Renal cortex interstitium (tissue), 11 donors: ENCODE results near the gene A1BG. TPM values are rescaled to one million over a fixed set of nuclear protein-coding genes. Genes with fewer than 3 reads are reported as not detected.

ENCODE experiments used
- DNase-seq, 11 donors: peaks; one replicate each; pipeline ENCODE4 v3.0.0-alpha.2; 2013; ENCODE audit warnings: low read depth in 9 of 11, low spot score in 4 of 11; ENCODE audit errors: extremely low read depth in 1 of 11
- polyA plus RNA-seq, 3 donors: library from polyadenylated mRNA; unstranded; fragments of 120-200 nt; gene quantifications; one replicate each; pipeline ENCODE4 v1.2.1, GENCODE V29; 2013; ENCODE audit not compliant: insufficient read length in 3 of 3

The A1BG gene
- polyA plus RNA-seq, 3 donors: 0.45 to 2.0 (median 1.5) TPM

DNA sequence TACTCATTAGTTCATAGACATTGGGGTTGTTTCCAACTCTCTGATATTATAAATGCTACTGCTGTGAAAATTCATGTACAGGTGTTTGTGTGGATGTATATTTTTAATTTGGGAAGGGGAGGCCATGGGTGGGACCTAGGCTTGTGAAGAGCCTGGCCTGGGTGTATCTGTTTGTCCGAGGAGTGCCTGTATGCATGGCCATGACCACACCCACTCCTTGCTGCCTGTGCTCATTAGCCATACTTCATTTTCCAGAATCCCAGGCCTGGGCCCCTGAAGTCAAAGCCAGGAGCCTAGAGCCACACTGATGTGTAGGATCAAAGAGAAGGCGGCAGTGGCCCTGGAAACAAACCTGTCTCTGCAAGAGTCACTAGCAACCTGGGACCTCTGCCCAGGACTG, 37.7 kb downstream of the A1BG start:
- no peak for DNase-seq

- no peak for DNase-seq
Measured at GRCh38 chr19:58311345-58311865, 41.9 kb downstream of the A1BG start.

DNA sequence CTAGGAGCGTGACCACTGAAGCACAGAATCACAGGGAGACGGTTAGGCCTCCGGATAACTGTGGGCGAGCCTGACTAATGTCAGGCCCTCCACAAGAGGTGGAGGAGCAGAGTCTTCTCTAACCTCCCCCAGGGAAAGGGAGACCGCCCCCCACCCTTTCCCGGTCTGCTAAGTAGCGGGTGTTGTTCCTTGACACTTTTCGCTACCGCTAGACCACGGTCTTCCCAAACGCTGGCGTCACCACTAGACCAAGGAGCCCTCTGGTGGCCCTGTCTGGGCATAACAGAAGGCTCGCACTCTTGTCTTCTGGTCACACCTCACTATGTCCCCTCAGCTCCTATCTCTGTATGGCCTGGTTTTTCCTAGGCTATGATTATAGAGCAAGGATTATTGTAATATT, 42.6 kb downstream of the A1BG start:
- DNase-seq: peak in 2 of 11 donors; percentile 7 to 9

GRCh38 chr19:58307736-58308135, 45.6 kb downstream of the A1BG start:
- no peak for DNase-seq

- no peak for DNase-seq
Measured at GRCh38 chr19:58305932-58306323, 47.4 kb downstream of the A1BG start.

DNA sequence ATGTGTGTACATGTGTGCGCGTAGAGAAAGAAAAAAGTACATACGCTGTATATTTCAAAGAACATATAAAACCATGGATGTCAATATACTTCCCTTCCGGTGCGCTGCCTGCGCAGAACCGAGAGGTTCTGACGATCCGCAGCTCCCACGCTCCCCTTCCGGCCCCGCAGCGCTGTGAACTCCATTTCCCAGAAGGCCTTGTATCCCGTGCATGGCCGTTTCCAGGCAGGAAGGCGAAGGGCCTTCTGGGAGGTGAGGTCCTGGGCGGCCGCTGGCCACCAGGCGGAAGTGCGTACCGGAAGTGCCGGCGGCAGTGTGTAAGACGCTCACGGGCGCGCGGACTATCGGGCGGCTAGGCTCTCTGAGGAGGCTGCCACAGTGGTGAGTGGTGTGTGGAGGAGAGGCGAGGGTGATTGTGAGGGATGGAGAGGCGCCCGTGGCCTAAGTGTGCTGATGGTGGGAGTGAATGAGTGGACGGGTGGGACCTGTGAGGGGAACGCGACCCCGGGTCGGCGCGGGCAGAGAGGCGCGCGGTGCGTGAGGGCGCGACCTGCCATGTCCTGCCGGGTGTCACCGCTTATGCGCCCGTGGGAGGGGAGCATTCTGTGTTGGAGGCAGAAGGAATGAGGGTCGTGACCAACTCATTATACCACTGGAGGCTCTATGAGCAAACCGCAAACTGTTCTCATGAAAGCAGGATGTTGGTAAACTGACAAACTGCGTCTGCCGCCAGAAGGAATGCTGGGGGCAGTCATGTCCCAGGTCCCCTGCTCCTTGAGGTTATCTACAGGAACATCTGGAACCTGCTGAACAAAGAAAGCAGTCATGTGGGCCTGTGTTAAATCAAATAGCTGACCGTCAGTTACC, 48.0 kb downstream of the A1BG start, which contains the start of gene ERVK3-1:
Gene ERVK3-1, plus strand, starts transcription at position 313 of the 867 bp plus-strand sequence. CDS start 6,792 bp downstream, outside the sequence.
- peak; percentile 86 to 97 (median 92) for DNase-seq

DNA sequence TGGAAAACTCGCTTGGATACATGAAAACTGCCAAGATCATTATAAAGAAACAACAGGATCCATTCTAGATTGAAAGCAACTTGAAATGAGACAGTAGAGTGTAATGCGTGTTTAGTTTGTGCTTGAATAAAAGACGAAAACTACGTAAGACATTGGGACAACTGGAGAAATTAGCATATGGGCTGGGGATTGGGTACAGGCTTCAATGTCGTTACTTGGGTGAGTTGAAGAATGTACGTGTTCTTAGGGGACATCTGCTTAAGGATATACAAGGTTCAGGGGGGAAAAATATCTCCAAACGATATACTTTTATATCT, 48.6 kb downstream of the A1BG start:
- DNase-seq: no peak

DNA sequence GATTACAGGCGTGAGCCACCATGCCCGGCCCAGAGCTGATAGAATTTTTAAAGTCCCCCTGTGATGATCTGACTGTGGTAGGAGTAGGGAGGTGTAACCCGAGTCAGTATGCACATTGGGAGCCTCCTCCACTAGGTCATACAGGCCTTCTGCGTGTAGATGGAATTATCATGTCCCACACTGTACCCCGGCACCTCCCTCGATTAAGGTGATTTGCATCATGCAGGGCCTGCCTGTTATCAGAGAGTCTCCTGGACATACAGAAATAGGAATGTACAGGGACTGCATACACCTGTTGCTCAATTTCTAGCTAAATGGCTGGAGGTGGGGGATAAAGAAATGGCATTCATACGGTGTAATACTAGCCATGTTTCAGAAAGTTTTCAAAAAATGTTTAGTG, 49.0 kb downstream of the A1BG start:
- DNase-seq: no peak

DNA sequence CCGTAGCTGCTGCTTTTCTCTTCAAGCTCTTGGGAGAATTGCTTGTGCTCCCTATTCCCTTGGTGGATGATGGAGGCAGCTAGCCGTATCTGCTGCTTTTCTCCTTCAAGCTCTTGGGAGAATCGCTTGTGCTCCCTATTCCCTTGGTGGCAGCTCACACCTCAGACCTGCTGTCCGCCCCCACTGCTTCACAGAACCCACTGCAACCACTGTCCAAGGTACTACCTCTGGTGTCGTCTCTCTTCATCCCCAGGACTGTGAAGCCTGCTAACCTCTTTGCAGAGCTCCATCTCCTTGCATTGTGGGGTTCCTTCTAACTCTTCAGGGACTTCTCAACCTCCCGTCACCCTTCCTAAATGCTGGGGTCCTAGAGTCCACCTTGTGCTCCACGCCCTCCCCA, 52.7 kb downstream of the A1BG start:
- DNase-seq: no peak

DNA sequence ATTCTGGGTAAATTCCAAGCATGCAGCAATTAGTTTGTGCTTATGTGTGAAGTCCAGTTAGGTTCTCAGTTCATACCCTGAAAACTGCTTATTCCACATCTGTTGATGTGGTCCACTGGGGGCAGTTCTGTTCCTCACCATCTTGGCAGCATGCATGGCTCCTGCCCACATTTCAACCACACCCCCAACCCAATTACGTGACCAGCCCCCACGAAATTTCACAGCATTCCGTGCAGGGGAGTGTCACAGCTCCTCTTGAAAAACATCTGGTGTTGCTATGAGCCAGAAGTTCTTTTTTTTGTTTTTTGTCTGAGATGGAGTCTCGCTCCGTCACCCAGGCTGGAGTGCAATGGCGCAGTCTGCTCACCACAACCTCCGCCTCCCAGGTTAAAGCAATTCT, 57.2 kb downstream of the A1BG start:
- no peak for DNase-seq

Other genes with a start within 250 kb of the A1BG start
- 10 to 100 TPM; 21.5 to 26.0 (median 23.7) TPM for gene ZNF329, start 202.7 kb downstream of the A1BG start, polyA plus RNA-seq
- 10 to 100 TPM; 18.2 to 27.0 (median 19.7) TPM for gene ZNF274, start 170.4 kb downstream of the A1BG start, polyA plus RNA-seq
- 10 to 100 TPM; 36.9 to 45.9 (median 38.1) TPM for gene ZNF544, start 124.6 kb downstream of the A1BG start, polyA plus RNA-seq
- 1 to 10 TPM; 7.3 to 8.7 (median 7.6) TPM for gene ZNF8, start 74.5 kb downstream of the A1BG start, polyA plus RNA-seq
- gene ERVK3-1, start 48.1 kb downstream of the A1BG start, polyA plus RNA-seq: 10 to 100 TPM; 46.6 to 58.0 (median 53.8) TPM
- gene ZSCAN22, start 26.5 kb downstream of the A1BG start, polyA plus RNA-seq: 1 to 10 TPM; 3.6 to 3.8 (median 3.6) TPM
- gene ZNF497, start 9.3 kb upstream of the A1BG start, polyA plus RNA-seq: 1 to 10 TPM; 3.7 to 6.2 (median 5.2) TPM
- 1 to 10 TPM; 3.3 to 6.0 (median 4.5) TPM for gene ZNF837, start 27.5 kb upstream of the A1BG start, polyA plus RNA-seq
- 1,000 to 10,000 TPM in 2 of 3 donors, 100 to 1,000 TPM in 1; 862 to 1,069 (median 1,060) TPM for gene RPS5, start 33.8 kb upstream of the A1BG start, polyA plus RNA-seq
- not detected for gene RNF225, start 42.2 kb upstream of the A1BG start, polyA plus RNA-seq
- 10 to 100 TPM; 13.3 to 15.0 (median 13.3) TPM for gene ZNF584, start 55.2 kb upstream of the A1BG start, polyA plus RNA-seq
- 10 to 100 TPM; 14.0 to 17.0 (median 14.1) TPM for gene ZNF132, start 86.7 kb upstream of the A1BG start, polyA plus RNA-seq
- gene ZNF324B, start 98.1 kb upstream of the A1BG start, polyA plus RNA-seq: 1 to 10 TPM; 5.2 to 7.4 (median 7.3) TPM
- gene ZNF324, start 113.6 kb upstream of the A1BG start, polyA plus RNA-seq: 10 to 100 TPM in 2 of 3 donors, 1 to 10 TPM in 1; 7.3 to 11.5 (median 10.6) TPM
- gene ZNF446, start 122.9 kb upstream of the A1BG start, polyA plus RNA-seq: 10 to 100 TPM; 11.7 to 19.5 (median 17.7) TPM
- 10 to 100 TPM in 2 of 3 donors, 1 to 10 TPM in 1; 7.8 to 13.4 (median 11.5) TPM for gene SLC27A5, start 158.5 kb upstream of the A1BG start, polyA plus RNA-seq
- 10 to 100 TPM in 2 of 3 donors, 1 to 10 TPM in 1; 8.7 to 15.0 (median 14.4) TPM for gene ZBTB45, start 166.3 kb upstream of the A1BG start, polyA plus RNA-seq
- gene TRIM28, start 190.6 kb upstream of the A1BG start, polyA plus RNA-seq: 100 to 1,000 TPM; 672 to 838 (median 719) TPM
- gene CHMP2A, start 201.6 kb upstream of the A1BG start, polyA plus RNA-seq: 100 to 1,000 TPM; 108 to 132 (median 128) TPM
- gene UBE2M, start 205.1 kb upstream of the A1BG start, polyA plus RNA-seq: 100 to 1,000 TPM in 1 of 3 donors, 10 to 100 TPM in 2; 87.9 to 107 (median 91.5) TPM
- gene MZF1, start 219.8 kb upstream of the A1BG start, polyA plus RNA-seq: 10 to 100 TPM; 27.6 to 65.3 (median 34.1) TPM